Measurements from ENCODE around the gene DLGAP1. TPM values are rescaled to one million over a fixed set of nuclear protein-coding genes. Genes with fewer than 3 reads are reported as not detected.
"Not testable (repeated sequence)": the region's sequence is repeated elsewhere in the genome, so short reads cannot be mapped to it uniquely, and the experiment has no call there.

Gene DLGAP1
- polyA plus RNA-seq (2013, experiment 1 of 2; ENCODE audit: insufficient read length): 0.67 TPM
- 0.80 TPM for polyA plus RNA-seq (2013, experiment 2 of 2; ENCODE audit: insufficient read length)

- peak; percentile 32 for DNase-seq
Observed at GRCh38 chr18:4455113-4455811, at the start of gene DLGAP1. DLGAP1 (minus strand) TSS chr18:4455307.

GRCh38 chr18:4494703-4495284, 39.7 kb upstream of the DLGAP1 start:
- DNase-seq: not testable (repeated sequence)

- DNase-seq: no peak
Observed at GRCh38 chr18:4468511-4468910, 13.4 kb upstream of the DLGAP1 start.

- no peak for DNase-seq
Observed at GRCh38 chr18:4454537-4455112, 482 bp downstream of the DLGAP1 start.

- no peak for DNase-seq
Observed at GRCh38 chr18:4453874-4454536, 1.1 kb downstream of the DLGAP1 start.

GRCh38 chr18:4453567-4453873, 1.6 kb downstream of the DLGAP1 start:
- no peak for DNase-seq

GRCh38 chr18:4450065-4450658, 4.9 kb downstream of the DLGAP1 start:
- no peak for DNase-seq

- no peak for DNase-seq
Observed at GRCh38 chr18:4445902-4446301, 9.2 kb downstream of the DLGAP1 start.

- DNase-seq: no peak
Observed at GRCh38 chr18:4444306-4444705, 10.8 kb downstream of the DLGAP1 start.

GRCh38 chr18:4441098-4441497, 14.0 kb downstream of the DLGAP1 start:
- no peak for DNase-seq

- no peak for DNase-seq
Observed at GRCh38 chr18:4438938-4439337, 16.2 kb downstream of the DLGAP1 start.

- DNase-seq: peak; percentile 46
Observed at GRCh38 chr18:4433717-4434116, 21.4 kb downstream of the DLGAP1 start.

GRCh38 chr18:4430836-4431235, 24.3 kb downstream of the DLGAP1 start:
- DNase-seq: no peak

- no peak for DNase-seq
Observed at GRCh38 chr18:4417714-4418113, 37.4 kb downstream of the DLGAP1 start.

GRCh38 chr18:4416976-4417375, 38.1 kb downstream of the DLGAP1 start:
- no peak for DNase-seq

GRCh38 chr18:4412286-4412685, 42.8 kb downstream of the DLGAP1 start:
- DNase-seq: no peak

- no peak for DNase-seq
Observed at GRCh38 chr18:4406856-4407255, 48.3 kb downstream of the DLGAP1 start.

- no peak for DNase-seq
Observed at GRCh38 chr18:4405965-4406364, 49.1 kb downstream of the DLGAP1 start.

GRCh38 chr18:4403836-4404235, 51.3 kb downstream of the DLGAP1 start:
- DNase-seq: no peak

GRCh38 chr18:4400911-4401310, 54.2 kb downstream of the DLGAP1 start:
- no peak for DNase-seq

GRCh38 chr18:4399929-4400328, 55.2 kb downstream of the DLGAP1 start:
- DNase-seq: no peak

GRCh38 chr18:4394700-4395099, 60.4 kb downstream of the DLGAP1 start:
- DNase-seq: no peak

- DNase-seq: no peak
Observed at GRCh38 chr18:4391859-4392258, 63.2 kb downstream of the DLGAP1 start.

Measured in fibroblast of skin of scalp (primary cell).